ENCODE data around the gene ZNF609.
A peak's percentile ranks its signal among the peaks of the same experiment; 100 is the strongest.

Gene ZNF609

DNA sequence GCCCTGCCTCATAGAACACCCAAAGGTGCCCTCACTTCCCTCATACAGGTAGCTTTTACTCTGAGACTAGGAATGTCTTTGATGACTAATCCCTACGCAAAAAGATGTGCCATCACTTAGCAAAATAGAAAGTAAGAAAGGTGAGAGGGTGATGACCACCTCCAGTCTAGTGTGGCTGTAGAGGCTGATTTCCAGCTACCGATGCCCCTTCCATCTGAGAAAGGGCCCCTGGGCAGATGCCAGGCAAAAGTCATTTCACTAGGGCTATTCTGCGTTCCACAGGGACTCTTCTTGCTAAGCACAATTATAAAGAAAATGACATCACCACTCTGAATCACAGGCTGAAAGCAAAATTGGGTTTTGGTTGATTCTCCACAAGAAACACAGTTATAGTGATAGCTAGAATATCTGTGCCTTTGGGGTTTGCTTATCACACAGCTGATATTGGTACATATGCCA lies 237.6 kb downstream of the ZNF609 start:
- no peak for DNase-seq (ENCODE audit: low spot score)

DNA sequence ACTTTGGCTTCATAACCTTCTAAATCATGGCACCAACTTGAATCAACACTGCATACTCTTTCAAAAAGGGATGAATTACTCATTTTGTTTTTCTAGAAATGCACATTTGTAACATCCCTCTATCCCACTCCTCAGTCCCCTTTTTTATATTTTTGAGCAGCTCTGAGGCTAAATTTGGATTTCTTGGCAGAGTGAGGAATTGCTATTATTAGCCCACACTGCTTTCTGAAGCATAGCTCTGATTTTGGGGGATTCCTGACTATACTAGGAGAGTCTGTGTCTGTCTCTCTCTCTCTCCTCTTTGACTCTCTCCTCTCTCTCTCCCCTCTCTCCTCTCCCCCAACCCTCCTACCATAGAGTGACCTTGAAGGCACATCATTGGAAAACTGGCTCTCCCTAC lies 238.4 kb downstream of the ZNF609 start:
- DNase-seq (ENCODE audit: low spot score) = no peak

DNA sequence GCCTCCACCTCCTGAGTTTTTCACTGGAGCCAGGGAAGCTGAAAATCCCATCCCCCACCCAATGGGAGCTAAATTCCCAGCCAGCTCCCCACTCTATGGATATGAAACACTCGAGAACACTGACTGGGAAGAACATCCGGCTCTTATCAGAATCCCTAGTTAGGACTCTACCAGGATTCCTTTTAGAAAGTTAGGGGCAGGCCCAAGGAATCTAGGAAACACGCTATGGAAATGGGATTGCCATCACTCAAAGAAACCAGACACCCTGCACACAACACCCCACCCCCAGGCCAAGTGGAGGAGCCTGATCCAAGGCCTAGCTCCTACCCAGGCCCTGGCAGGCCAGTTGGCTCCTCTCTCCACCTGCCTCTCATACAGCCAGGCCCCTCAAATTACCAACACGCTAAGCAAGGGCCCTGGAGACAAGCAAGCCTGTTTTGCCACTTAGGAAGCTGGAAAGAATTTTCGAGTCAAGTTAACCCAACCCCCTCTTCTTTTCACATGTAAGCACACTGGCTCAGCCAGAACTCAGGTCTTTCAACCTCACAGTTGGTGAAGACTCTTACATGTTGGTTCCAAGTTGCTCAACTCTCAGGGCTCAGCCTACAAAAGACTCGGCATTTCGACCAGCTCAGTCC lies 239.5 kb downstream of the ZNF609 start:
- DNase-seq (ENCODE audit: low spot score) = no peak

DNA sequence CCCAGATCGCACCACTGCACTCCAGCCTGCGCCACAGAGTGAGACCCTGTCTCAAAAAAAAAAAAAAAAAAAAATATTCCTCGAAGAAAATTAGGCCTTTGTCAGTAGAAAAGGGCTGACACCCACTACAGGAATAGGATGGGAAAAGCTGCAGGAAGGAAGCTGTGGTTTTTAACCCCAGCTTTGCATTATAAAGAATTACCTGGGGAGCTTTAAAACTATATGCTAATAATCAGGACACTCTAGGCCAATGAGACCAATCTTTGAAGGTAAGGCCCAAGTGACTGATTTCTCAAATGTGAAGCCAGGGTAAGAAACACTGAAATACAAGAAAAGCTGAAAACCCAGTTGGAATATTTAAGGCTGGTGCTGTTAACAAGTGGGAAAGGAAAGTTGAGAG lies 240.7 kb downstream of the ZNF609 start:
- DNase-seq (ENCODE audit: low spot score) = no peak

DNA sequence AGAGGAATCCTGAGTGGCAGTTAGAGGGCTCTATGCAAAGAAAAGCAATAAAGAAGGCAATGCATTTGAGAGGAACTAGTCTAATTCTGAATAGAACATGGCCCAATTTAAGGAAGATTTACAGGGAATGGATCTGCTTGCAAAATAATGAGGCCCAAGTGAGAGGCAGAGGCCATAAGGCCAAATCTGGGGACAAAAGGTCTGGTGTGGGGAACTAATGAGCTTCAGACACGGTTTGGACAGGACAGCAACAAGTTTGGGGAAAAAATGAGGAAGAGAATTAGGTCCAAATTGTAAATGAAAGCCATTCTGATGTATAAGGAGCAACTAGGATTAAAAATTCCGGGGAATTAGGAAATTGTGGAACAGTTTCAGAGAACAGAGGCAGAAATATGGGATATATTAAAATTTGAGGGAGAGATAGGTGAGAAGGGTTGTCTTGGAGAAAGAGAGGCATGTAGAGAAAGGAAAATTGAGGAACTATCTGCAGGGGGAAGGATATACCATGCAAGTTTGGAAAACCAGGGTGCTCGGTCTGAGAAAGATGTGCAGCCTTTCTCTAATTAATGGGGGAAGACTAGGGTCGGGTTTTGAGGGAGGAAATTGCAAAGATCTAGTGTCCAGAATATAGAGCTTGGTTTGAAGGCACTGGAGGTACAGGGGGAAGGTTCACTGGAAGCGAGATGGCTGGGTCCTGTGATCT lies 241.3 kb downstream of the ZNF609 start:
- DNase-seq (ENCODE audit: low spot score) = no peak

DNA sequence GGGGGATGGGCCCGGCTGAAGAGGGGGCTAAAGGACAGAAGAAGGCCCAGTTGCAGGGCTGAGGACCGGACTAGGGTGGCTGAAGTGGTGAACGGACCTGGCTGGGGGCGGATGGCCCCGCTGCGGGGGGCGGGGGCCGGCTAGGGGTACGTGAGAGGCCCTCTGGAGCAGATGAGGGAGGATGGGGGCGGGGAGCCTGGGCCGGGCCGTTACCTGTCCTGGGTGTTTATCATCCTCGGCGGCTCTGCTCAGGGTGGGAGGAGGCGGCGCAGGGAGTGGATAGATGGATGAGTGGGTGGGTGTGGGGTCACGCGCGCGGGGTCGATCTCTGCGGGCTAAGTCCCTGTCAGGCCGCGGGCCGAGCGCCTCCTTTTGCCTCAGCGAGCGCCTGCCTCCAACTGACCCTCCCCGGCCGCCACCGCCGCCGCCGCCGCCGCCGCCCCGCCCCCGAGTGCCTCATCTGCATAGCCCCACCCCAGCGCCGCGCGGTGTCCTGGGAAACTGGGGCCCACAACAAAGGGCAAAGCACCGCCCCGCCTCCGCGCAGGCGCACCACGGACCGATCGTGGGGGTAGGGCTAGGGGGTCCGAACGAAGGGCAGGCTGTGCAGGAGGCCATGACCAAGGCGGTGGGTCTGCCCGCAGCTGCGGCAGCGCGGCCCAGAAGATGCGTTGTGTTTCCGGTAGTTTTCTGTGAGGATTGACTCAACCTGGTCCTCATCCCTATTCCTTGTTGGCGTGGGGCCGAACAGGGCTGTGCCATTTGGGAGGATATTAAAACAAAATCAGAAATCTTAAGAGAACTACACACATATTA lies 242.6 kb downstream of the ZNF609 start:
- peak; percentile 95 for DNase-seq (ENCODE audit: low spot score)

DNA sequence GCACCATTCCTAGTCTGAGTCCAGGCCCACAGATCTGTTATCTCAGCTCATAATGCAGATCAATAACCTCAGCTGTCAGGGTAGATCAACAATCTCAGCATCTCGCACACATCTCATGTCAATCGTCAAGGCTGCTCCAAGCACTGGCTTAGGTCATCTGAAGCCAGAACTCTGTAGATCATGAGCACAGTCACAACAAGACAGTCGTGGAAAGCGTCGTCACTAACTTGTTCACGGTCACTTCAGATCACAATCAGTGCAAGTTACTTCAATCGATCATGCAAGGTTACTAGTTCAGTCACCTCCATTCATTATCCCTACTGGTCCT lies 243.2 kb downstream of the ZNF609 start:
- DNase-seq (ENCODE audit: low spot score) = no peak

DNA sequence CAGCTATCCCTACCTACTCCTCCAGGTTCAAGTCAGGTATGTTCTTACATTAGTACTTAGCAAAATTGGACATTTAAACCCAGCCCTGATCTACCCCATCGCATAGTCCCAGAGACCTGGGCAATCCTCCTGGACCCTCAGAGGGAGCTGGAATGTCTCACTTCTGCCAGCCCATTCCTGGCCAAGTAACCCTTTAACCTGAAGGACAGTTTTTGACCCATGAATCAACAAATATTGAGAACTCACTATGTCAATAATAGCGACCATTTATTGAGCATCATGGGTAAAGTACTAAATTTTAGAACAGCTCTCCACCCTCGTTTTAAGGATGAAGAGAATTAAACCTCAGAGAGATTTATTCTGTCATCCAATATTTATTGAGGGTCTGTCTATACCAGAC lies 244.6 kb downstream of the ZNF609 start:
- DNase-seq (ENCODE audit: low spot score) = no peak

DNA sequence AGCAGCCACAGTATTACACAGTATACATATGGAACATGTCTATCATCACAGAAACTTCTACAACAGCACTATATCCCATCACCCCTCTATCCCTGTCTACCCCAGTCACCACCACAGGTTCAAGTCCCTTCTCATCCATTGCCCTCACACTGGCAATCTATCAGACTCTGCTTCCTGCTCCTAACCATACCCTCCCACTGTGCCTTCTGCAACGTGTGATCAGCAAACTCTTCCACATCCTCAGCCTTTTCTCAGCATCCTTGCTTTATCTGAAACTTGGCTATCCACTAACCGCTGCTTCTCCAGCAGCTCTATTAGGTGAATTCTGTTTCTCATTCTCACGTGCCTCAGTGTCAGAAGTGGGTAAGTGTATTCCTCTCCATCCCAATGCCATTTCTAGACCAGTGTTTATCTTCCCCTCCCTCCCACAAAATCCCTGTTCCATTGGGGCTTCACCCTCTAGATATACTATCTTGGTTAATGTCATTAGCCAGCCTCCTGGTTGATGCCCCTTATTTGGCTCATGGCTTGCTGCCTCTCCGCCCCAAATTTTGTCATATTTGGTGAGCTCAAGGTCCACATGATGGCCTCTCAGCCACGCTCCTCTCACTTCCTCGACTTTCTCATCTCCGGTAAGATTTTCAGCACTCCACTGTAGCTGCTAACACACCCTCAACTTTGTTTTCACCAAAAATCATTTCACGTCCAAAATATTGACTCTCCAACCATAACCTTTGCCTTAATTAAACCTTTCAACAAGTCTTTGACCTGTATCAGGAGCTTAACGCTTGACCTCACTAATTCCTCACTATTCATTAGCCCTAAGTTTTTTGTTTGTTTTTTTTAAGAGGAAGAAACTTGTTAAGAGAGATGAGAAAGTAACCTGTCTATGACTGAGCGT lies 245.9 kb downstream of the ZNF609 start:
- no peak for DNase-seq (ENCODE audit: low spot score)

DNA sequence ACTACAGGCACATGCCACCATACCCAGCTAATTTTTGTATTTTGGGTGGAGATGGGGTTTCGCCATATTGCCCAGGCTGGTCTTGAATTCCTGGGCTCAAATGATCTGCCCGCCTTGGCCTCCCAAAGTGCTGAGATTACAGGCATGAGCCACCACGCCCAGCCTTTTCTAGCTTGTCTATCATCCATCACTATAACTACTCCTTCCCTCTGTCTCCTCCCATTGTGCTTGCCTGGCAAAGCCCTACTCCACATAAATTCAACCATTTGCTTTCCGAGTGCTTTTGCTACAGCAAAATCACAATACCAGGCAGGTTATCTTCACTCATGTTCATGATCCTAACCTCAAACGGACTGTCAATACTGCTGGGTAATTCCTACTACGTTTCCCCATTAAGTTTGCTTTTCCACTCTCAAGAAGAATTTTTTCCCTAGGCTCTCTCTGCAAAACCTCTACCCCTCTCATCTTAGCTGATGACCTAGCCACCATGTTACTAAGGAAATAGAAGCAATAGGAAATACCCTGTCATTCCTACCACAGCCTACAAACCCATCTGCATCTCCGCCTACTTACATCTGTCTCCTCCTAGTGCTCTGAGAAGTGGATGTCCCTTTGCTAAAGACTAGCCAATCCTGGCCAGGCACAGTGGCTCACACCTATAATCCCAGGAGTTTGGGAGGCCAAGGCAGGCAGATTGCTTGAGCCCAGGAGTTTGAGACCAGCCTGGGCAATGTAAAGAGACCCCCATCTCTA lies 250.5 kb downstream of the ZNF609 start:
- DNase-seq (ENCODE audit: low spot score) = no peak

DNA sequence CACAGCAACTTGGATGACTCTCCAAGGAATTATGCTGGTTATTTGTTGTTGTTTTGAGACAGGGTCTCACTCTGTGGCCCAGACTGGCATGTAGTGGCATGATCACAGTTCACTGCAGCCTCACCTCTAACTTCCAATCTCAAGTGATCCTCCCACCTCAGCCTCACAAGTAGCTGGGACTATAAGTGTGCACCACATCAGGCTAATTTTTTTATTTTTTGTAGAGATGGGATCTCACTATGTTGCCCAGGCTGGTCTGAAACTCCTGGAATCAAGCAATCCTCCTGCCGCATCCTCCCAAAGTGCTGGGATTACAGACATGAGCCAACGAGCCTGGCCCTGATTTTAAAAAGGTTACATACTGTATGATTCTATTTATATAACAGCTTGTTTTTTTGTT lies 252.0 kb downstream of the ZNF609 start:
- no peak for DNase-seq (ENCODE audit: low spot score)

DNA sequence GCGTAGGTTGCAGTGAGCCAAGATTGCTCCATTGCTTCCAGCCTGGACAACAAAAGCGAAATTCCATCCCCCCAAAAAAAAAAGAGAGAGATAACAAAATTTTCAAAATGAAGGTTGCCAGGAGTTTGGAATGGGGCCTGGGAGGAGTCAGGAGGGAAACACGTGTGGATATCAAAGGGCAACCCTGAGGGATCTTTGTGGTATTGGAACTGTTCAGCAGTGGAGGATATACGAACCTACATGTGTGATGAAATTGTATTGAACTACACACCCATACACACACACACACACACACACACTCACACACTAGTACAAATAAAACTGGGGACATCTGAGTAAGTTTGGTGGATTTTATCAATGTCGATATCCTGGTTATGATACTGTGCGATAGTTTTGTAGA lies 253.2 kb downstream of the ZNF609 start:
- no peak for DNase-seq (ENCODE audit: low spot score)

DNA sequence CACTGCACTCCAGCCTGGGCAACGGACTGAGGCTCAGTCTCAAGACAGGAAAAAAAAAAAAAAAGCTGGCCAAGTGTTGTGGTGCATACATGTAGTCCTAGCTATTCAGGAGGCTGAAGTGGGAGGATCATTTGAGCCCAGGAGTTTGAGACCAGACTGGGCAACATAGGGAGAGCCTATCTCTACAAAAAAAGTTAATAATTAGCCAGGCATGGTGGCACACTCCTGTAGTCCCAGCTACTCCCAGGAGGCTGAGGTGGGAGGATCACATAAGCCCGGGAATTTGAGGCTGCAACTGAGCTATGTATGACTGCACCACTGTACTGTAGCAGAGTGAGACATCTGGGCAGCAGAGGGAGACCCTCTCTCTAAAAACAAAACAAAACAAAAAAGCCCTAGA lies 256.1 kb downstream of the ZNF609 start:
- no peak for DNase-seq (ENCODE audit: low spot score)

DNA sequence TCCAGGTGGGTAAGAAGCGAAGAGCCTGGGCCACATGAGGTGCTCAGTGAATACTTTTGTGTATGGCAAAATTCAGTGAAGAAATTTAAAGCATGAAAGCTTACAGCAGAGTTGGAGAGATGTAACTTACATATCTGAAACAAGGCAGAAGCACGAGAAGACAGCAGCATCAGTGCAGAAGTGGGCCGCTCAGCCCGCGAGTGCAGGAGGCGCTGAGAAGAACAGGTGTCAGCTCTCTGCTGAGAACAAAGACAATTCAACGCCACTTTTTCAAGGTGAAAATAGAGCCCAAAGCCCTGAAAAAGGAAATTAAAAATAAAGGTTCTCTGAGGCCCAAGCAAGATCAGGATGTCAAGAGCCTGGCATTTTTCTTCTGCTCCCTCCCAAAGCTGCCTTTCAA lies 256.8 kb downstream of the ZNF609 start:
- no peak for DNase-seq (ENCODE audit: low spot score)

DNA sequence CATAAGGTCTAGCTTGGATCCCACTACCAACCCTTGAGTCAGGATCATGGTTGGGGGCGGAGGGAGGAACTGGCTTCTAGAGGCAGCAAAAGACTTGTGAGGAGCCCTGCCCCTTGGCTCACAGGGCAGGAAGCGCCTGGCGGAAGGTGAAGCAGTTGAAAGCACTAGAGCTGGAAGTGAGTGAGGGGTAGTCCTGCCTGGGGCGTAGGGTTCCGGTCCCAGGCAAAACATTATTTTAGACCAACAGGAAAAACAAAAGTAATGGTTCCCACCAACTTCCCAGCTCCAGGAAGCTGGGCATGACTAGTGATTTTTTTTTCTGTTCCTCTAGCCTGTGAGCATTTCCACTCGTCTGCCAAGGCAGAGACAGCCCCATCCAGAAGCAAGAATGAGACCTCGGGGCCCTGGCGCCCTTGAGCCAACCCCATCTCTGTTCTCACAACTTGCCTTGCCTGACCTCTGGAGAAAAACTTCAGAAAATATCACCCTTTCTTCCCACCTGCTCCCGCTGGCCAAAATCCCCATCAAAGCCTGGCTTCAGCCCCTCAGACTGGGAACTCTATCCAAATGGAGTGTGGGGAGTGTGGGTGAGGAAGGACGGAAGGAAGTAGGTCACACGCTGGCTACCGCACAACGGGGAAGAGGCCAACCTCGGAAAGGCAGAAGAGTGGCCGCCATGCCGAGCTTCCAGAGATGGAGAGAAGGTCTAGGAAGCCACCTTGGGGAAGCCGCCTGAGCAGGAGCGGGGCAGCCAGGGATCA lies 257.5 kb downstream of the ZNF609 start:
- no peak for DNase-seq (ENCODE audit: low spot score)

DNA sequence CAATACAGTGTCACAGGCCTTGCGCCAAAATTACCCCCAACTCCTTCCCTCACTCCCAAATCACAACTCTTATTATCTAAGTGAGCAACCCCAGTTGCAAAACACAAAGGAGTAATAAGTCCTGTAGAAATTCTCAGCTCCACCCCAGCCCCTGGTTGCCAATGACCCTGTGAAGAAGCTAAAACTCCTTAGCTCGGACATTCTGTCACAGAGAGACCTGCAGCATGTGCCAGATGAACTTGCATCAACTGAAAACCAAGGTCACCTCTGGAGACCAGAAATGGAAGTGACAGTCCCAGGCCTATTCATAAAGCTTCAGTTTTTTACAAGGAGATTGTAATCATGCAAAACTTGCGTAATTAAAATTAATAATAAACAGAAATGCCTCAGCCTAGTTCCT lies 259.8 kb downstream of the ZNF609 start:
- no peak for DNase-seq (ENCODE audit: low spot score)

DNA sequence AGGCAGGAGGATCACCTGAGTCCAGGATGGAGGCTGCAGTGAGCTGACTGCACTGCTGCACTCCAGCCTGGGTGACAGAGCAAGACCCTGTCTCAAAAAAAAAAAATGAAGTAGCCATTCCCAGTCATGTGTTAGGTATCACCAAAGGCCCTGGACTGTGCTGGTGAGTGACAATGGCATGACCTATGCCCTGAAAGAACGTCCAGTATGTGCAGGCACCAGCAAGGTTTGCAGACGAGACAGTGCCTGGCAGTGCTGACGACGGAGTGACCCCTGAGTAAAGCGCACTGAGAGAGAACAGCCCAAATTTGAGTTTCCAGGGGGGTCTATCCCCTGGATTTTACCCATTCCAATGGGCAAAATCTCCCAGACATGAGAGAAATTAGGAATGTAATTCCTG lies 269.8 kb downstream of the ZNF609 start:
- no peak for DNase-seq (ENCODE audit: low spot score)

DNA sequence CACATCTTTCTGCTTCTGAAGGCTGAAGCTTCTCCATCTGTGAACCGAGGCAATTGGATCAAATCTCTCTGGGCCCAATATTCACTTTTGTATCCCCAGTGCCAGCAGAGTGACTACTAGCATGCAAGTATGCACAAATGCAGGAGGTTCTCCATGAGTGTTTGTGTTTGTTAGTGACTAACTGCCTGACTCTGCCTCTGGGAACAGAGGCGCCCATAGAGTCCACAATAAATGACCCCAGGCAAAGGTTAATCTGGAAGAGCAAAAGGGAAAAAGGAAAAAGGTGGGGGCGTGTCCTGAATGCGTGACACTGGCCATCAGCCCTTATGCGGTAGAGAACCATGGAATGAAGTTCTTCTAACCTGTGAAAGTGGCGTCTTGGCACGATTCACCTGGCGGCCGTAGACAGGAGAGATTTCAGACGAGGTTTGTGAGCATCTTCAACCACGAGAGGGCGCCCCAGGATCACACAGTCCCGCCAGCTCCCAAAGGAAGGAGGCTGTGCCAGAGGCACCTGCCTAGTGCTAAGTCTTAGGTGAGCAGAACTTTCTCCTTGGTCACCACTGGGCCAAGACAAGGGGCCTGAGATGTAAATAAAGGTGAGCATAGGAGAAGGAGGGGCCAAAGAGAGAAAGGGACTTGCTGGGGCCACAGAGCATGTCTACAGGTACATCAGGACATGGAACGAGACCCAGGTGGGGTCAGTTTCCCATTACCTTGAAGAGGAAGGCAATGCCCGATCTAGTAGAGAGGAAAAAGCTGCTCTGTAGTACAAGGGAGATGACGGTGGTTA lies 270.8 kb downstream of the ZNF609 start:
- DNase-seq (ENCODE audit: low spot score) = peak; percentile 68

DNA sequence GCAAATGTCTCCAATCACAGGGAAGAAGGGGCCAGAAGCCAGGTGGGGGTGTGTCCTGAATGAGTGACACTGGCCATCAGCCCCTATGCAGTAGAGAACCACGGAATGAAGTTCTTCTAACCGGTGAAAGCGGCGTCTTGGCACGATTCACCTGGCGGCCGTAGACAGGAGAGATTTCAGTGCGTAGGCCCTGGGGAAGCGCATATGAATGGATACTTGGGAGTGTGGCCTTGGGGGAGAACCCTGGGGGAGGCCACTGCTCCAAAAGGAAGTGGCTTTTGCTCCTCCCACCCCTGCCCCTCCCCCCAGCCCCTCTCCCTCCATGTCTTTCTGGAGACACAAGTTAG lies 271.4 kb downstream of the ZNF609 start:
- DNase-seq (ENCODE audit: low spot score) = no peak
